ENCODE measurements around the gene RAE1.
A peak's percentile ranks its signal among the peaks of the same experiment; 100 is the strongest.

Gene RAE1

GRCh38 chr20:57317316-57317788 lies 33.7 kb upstream of the RAE1 start:
- Mint-ChIP-seq H3K27ac (no peak overlapping the region), H3K4me1 (ENCODE audit: low read depth in 2 of 2) (peaks cover 2 to 4% of the 10 kb centered on the region in 2 donors), H3K27me3 (peaks cover 48 to 62% of the 10 kb centered on the region in 2 donors), H3K36me3 (ENCODE audit: insufficient read depth) (no peaks in the 10 kb centered on the region), H3K9me3 (no peaks in the 10 kb centered on the region), H3K4me3 (no peak overlapping the region)
- no peak for ATAC-seq (replicated peaks)
- DNase-seq = no peak

GRCh38 chr20:57317789-57318371 lies 33.2 kb upstream of the RAE1 start:
- Mint-ChIP-seq H3K4me3 (no peak overlapping the region), H3K27me3 (peaks cover 53 to 67% of the 10 kb centered on the region in 2 donors), H3K27ac (no peak overlapping the region), H3K9me3 (no peaks in the 10 kb centered on the region), H3K4me1 (ENCODE audit: low read depth in 2 of 2) (peaks cover 2 to 4% of the 10 kb centered on the region in 2 donors), H3K36me3 (ENCODE audit: insufficient read depth) (no peaks in the 10 kb centered on the region)
- peak; percentile 52 for ATAC-seq (replicated peaks)
- DNase-seq = peak in 1 of 3 experiments; percentile 5

GRCh38 chr20:57319584-57319983 lies 31.5 kb upstream of the RAE1 start:
- no peak for ATAC-seq (replicated peaks)
- no peak overlapping the region for H3K27ac Mint-ChIP-seq
- H3K27me3 Mint-ChIP-seq = peaks cover 55 to 72% of the 10 kb centered on the region in 2 donors
- no peak for DNase-seq
- no peaks in the 10 kb centered on the region for H3K9me3 Mint-ChIP-seq
- no peak overlapping the region for H3K4me3 Mint-ChIP-seq
- peaks cover 2 to 4% of the 10 kb centered on the region in 2 donors for H3K4me1 Mint-ChIP-seq (ENCODE audit: low read depth in 2 of 2)
- no peaks in the 10 kb centered on the region for H3K36me3 Mint-ChIP-seq (ENCODE audit: insufficient read depth)

GRCh38 chr20:57320358-57320757 lies 30.7 kb upstream of the RAE1 start:
- ATAC-seq (replicated peaks) (no peak), DNase-seq (no peak)
- Mint-ChIP-seq H3K4me3 (no peak overlapping the region), H3K27ac (no peak overlapping the region), H3K9me3 (no peaks in the 10 kb centered on the region), H3K27me3 (peaks cover 51 to 77% of the 10 kb centered on the region in 2 donors), H3K36me3 (ENCODE audit: insufficient read depth) (no peaks in the 10 kb centered on the region), H3K4me1 (ENCODE audit: low read depth in 2 of 2) (peaks cover 2 to 4% of the 10 kb centered on the region in 2 donors)

- DNase-seq = no peak
- Mint-ChIP-seq H3K36me3 (ENCODE audit: insufficient read depth) (no peaks in the 10 kb centered on the region), H3K27ac (no peak overlapping the region), H3K9me3 (no peaks in the 10 kb centered on the region), H3K4me3 (no peak overlapping the region), H3K4me1 (ENCODE audit: low read depth in 2 of 2) (peaks cover 2 to 4% of the 10 kb centered on the region in 2 donors), H3K27me3 (peaks cover 46 to 75% of the 10 kb centered on the region in 2 donors)
- ATAC-seq (replicated peaks) = no peak
These were observed 29.9 kb upstream of the RAE1 start for GRCh38 chr20:57321142-57321541.

GRCh38 chr20:57322476-57322875 lies 28.6 kb upstream of the RAE1 start:
- peaks cover 53 to 82% of the 10 kb centered on the region in 2 donors for H3K27me3 Mint-ChIP-seq
- peaks cover 2 to 4% of the 10 kb centered on the region in 2 donors for H3K4me1 Mint-ChIP-seq (ENCODE audit: low read depth in 2 of 2)
- no peak for DNase-seq
- H3K27ac Mint-ChIP-seq = no peak overlapping the region
- no peaks in the 10 kb centered on the region for H3K9me3 Mint-ChIP-seq
- H3K36me3 Mint-ChIP-seq (ENCODE audit: insufficient read depth) = no peaks in the 10 kb centered on the region
- H3K4me3 Mint-ChIP-seq = no peak overlapping the region
- no peak for ATAC-seq (replicated peaks)

GRCh38 chr20:57323034-57323433 lies 28.0 kb upstream of the RAE1 start:
- Mint-ChIP-seq H3K27ac (no peak overlapping the region), H3K9me3 (no peaks in the 10 kb centered on the region), H3K4me3 (no peak overlapping the region), H3K36me3 (ENCODE audit: insufficient read depth) (no peaks in the 10 kb centered on the region), H3K27me3 (peaks cover 57 to 82% of the 10 kb centered on the region in 2 donors), H3K4me1 (ENCODE audit: low read depth in 2 of 2) (peaks cover 0 to 4% of the 10 kb centered on the region in 2 donors)
- no peak for DNase-seq
- ATAC-seq (replicated peaks) = no peak

GRCh38 chr20:57325632-57326356 lies 25.3 kb upstream of the RAE1 start:
- DNase-seq (no peak), ATAC-seq (replicated peaks) (no peak)
- Mint-ChIP-seq H3K27me3 (peaks cover 43 to 75% of the 10 kb centered on the region in 2 donors), H3K4me1 (ENCODE audit: low read depth in 2 of 2) (no peaks in the 10 kb centered on the region), H3K9me3 (no peaks in the 10 kb centered on the region), H3K36me3 (ENCODE audit: insufficient read depth) (no peaks in the 10 kb centered on the region), H3K27ac (no peak overlapping the region), H3K4me3 (no peak overlapping the region)

- no peaks in the 10 kb centered on the region for H3K4me1 Mint-ChIP-seq (ENCODE audit: low read depth in 2 of 2)
- ATAC-seq (replicated peaks) = no peak
- H3K27ac Mint-ChIP-seq = no peak overlapping the region
- H3K36me3 Mint-ChIP-seq (ENCODE audit: insufficient read depth) = no peaks in the 10 kb centered on the region
- no peak for DNase-seq
- H3K4me3 Mint-ChIP-seq = no peak overlapping the region
- peaks cover 43 to 73% of the 10 kb centered on the region in 2 donors for H3K27me3 Mint-ChIP-seq
- H3K9me3 Mint-ChIP-seq = no peaks in the 10 kb centered on the region
These were observed 24.2 kb upstream of the RAE1 start for GRCh38 chr20:57326667-57327455.

- H3K27ac Mint-ChIP-seq = no peak overlapping the region
- peaks cover 34 to 63% of the 10 kb centered on the region in 2 donors for H3K27me3 Mint-ChIP-seq
These were observed 23.2 kb upstream of the RAE1 start for GRCh38 chr20:57327820-57328219.

GRCh38 chr20:57329608-57330221 lies 21.3 kb upstream of the RAE1 start, which contains the start of gene SPO11:
TSS of gene SPO11 (plus strand) at chr20:57329803. CDS start at chr20:57329868, 65 bp downstream.
- no peak within 1 kb of the TSS for H3K27ac Mint-ChIP-seq
- no peaks in the 10 kb centered on the region for H3K4me1 Mint-ChIP-seq (ENCODE audit: low read depth in 2 of 2)
- peaks cover 24 to 56% of the 10 kb centered on the region in 2 donors for H3K27me3 Mint-ChIP-seq
- ATAC-seq (replicated peaks) (no peak), DNase-seq (no peak)
- no peak within 1 kb of the TSS for H3K4me3 Mint-ChIP-seq
- H3K36me3 Mint-ChIP-seq (ENCODE audit: insufficient read depth) = no peaks in the 10 kb centered on the region
- no peaks in the 10 kb centered on the region for H3K9me3 Mint-ChIP-seq

More at GRCh38 chr20:57327820-57328219, 23.2 kb upstream of the RAE1 start:
- H3K9me3 Mint-ChIP-seq = no peaks in the 10 kb centered on the region
- no peak overlapping the region for H3K4me3 Mint-ChIP-seq
- DNase-seq (no peak), ATAC-seq (replicated peaks) (no peak)
- H3K36me3 Mint-ChIP-seq (ENCODE audit: insufficient read depth) = no peaks in the 10 kb centered on the region
- H3K4me1 Mint-ChIP-seq (ENCODE audit: low read depth in 2 of 2) = no peaks in the 10 kb centered on the region

GRCh38 chr20:57330998-57331397 lies 20.1 kb upstream of the RAE1 start:
- peaks cover 26 to 48% of the 10 kb centered on the region in 2 donors for H3K27me3 Mint-ChIP-seq
- no peaks in the 10 kb centered on the region for H3K4me1 Mint-ChIP-seq (ENCODE audit: low read depth in 2 of 2)
- no peaks in the 10 kb centered on the region for H3K36me3 Mint-ChIP-seq (ENCODE audit: insufficient read depth)
- H3K9me3 Mint-ChIP-seq = no peaks in the 10 kb centered on the region
- ATAC-seq (replicated peaks) (no peak), DNase-seq (no peak)
- H3K27ac Mint-ChIP-seq = no peak overlapping the region
- no peak overlapping the region for H3K4me3 Mint-ChIP-seq

Measured in effector memory CD8-positive, alpha-beta T cell (primary cell).